Measurements from ENCODE around the gene SUN2.

The SUN2 gene

DNA sequence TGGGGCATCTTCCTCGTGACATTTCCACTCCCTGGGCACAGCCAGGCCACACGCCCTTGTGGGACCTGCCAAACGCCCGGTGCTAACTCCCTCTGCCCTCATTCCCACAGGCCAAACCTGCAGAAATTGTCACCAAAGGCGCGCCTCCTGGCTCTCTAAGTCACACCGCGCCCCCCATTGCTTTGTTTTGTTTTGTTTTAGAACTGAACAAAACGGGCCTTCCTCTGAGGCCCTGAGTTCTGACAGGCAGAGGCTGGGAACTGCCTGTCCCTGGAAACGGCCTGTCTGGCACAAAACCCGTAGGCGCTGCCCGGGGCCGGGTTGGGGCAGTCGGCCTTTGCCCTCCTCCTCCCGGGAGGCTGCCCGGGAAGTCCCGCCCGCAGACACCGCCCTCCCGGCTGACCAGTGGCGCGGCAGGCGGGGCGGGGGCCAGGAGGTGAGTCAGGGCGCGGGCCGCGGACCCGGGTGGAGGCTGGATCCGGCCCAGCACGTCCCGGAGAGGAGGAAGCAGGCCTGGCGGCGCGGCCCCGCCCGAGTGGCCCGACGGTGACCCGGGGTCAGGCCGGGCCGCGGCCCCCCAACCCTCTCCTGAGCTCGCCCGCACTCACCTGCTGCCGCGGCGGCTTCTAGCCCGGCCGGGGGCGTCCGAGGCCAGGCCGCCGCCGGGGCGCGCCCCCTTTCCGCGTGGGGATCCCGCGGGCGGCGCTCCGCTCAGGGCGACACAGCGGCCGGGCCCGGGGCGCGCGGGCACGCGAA, 465 bp downstream of the SUN2 start:
- DNase-seq (ENCODE audit: extremely low read depth in 1 of 2, low read depth in 1 of 2), result peak in 1 of 2 donors; percentile 45

DNA sequence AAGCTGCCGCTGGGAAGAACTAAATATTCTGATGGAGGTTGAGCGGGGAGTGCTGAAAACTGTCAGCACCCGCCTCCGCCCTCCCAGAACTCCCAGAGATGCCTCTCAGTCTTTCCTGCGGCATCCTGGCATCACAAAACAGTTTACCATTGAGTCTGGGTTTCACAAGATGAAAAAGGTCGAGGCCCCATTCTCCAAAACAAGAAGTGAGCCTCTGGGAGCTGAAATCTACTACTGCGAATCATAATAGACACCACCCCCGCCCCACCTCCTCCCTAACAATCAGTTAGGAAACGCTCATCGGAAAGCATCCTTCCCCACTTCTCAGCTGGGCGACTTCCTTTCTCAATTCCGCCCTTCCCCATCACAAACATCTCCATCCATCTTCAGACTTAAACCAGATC, 1.0 kb downstream of the SUN2 start:
- no peak for DNase-seq (ENCODE audit: extremely low read depth in 1 of 2, low read depth in 1 of 2)

DNA sequence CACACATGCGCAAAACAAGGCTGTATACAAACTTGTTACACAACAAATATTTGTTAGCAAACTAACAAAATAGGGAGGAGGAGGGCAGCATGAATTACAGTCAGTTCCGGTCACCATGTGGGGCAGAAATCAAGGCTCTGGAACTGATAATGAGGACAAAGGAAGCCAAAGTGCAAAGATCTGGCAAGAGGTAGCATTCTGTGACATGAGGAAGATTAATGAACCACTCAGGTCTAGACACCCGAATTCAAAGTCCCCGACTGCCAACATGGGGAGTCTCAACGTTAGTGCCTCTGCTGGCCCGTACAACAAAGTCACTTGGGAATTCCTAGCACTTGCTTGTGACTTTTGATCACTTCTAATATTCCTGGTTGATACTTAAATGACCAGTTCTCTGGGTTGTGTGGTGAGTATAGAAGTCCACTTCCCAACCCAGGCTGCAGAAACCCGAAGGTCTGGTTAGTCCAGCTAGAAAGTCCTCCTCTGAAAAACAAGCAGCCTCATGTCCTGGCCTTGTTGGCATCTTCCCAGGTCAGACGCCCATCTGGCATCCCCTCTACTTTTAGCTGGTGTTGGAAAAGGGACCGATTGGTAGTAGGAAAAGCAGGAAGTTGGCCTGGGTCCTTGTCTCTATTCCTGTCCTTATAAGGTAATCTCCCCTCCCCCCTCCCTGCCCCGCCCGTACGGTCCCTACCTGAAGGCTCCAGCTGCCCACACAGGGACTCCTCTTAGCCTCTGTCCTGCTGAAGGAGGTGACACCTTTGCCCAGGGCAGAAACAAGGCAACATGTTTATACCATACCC, 1.6 kb downstream of the SUN2 start:
- DNase-seq (ENCODE audit: extremely low read depth in 1 of 2, low read depth in 1 of 2), result no peak

DNA sequence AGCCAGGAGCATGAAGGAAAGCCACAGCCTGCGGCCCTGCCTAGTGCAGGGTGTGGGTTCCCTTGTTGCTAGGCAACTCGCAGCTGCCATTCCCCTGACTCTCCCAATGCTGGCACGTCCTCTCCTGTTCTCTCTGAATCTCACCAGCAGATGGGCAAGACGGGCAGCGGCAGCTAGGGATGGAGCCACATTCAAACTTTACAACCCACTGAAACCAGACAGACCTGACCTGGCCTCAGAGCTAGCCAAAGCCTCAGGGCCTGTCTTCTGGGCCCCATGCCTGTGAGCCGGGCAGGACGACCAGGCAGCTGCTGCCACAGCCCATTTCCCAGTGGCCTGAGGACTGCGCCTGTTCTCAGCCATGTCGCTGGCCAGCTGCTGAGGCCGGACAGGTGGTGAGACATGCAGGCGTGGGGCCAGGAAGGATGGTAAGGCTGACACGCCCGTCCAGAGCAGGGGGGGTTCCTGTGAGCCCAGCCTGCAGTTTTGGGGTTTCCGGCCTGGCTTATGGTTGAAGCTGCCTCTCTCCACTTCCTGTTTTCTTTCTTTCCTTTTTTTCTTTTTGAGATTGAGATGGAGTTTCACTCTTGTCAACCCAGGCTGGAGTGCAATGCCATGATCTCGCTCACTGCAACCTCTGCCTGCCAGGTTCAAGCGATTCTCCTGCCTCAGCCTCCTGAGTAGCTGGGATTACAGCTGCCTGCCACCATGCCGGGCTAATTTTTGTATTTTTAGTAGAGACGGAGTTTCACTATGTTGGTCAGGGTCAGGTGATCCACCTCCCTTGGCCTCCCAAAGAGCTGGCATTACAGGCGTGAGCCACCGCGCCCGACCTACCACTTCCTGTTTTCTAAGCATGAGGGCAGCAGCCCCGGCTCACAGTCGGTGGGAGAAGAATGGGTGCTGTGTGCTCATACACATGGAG, 4.1 kb downstream of the SUN2 start:
- peak; percentile 57 to 69 for DNase-seq (ENCODE audit: extremely low read depth in 1 of 2, low read depth in 1 of 2)

DNA sequence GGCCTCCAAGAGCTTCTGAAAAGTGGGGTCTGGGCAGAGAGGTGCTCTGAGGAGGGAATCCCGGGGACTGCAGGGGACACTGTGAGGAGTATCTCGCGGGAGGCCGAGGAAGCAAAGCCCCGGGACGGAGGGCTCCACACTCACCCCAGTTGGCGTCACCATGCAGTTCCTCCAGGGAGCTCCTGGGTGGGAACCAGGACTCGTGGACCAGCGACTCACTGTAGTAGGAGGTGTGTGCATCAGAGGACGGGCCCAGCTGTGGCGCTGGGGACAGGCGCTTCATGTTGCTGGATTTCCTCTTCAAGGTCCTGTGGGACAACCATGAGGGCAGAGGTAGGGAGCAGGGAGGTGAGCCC, 4.8 kb downstream of the SUN2 start:
- DNase-seq (ENCODE audit: extremely low read depth in 1 of 2, low read depth in 1 of 2), result no peak

DNA sequence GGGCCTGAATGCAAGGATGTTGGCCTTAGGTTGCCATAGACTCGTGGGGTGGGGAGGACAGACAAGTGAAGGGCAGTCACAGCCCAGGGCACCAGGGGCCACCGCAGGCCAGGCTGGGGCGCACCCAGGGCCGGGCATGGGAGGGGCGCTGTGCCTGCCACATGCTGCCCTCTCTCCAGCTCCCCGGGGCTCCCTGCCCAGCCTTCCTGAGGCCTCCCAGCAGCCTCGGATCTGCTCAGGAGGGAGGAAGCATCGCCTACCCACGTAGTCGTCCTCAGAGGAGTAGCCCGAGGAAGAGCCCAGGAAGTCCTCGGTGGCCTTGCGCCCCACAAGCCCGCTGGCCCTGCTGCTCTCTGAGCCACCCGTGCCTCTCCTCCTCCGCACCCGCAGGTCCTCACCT, 5.2 kb downstream of the SUN2 start:
- DNase-seq (ENCODE audit: extremely low read depth in 1 of 2, low read depth in 1 of 2), result no peak

DNA sequence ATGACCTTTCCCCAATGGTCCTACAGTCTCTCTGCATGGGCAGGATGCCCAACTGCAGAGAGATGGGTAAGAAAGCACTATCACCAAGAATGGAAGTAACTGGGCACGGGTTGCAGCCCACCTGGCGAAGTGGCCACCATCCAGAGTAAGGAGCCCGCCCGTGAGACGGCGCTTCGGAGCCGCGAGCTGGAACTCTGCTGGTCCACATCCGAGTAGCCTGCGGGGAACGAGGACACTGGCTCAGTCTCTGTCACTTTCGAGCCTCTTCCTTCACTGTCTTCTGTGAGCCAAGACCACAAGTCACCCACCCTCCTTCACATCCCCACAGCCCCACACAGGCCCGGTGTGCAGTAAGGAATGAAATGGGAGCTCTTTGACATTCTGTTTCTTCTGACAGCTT, 5.7 kb downstream of the SUN2 start:
- no peak for DNase-seq (ENCODE audit: extremely low read depth in 1 of 2, low read depth in 1 of 2)

DNA sequence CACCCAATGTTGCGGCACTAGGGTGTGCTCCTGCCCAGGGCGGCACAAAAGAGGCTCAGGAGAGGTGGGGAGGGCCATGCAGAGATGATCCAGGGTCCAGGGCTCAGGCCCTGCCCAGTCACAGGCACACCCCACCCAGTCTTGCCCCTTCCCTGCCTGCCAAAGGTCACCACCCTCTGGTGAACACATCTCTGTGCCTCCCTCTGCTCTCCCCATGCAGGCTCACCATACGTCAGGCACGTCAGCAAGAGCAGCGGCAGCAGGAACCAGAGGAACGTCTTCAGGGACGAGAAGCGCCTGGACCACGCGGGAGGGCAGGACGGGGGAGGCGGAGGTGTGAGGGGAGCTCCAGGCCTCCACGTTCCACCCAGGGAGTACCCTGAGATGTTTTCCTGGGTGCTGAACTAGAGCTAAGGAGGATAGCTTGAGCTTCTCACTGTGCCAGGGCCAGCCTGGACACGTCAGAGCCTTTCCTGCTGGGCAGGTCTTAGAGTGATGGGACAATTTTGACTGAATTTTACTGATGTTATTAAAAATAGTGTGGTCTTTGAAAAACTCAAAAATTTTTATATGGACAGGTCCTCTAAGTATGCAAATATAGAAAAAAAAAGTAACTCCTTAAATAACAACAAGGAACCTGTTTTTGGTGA, 7.2 kb downstream of the SUN2 start:
- no peak for DNase-seq (ENCODE audit: extremely low read depth in 1 of 2, low read depth in 1 of 2)

DNA sequence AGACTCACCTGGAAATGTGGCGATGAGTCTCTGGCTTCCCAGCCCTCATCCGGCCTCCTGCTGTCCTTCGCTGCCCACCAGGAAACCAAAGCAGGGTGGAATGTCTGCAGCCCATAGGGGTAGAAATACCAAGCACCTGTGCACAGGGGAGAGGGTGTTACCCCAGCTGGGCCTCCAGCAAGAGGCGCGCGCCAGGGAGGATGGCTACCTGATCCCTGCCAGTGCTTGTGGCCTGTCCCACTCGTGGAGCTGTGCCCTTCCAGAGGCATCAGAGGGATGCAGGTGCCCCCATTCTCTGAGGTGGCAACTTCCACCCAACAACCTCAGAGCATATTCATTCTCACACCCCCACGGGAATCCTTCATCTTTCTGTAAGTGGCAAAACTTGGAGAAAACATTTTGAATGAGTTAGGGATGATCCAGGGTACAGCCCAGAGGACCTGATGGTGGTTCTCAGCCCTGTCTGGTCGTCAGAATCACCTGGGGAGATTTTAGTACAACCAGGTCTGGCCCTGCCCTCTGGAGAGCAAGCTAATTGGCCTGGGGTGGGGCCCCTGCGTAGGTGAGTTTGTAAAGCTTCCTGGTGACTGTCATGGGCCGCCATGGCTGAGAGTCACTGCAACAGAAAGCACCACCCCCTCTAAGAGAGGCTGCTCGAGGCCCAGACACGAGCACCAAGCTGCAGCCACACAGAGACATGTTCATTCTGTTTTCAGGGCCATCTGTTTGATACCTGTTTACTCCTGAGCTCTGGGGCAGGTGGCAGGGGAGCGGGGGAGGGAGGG, 9.9 kb downstream of the SUN2 start:
- no peak for DNase-seq (ENCODE audit: extremely low read depth in 1 of 2, low read depth in 1 of 2)

DNA sequence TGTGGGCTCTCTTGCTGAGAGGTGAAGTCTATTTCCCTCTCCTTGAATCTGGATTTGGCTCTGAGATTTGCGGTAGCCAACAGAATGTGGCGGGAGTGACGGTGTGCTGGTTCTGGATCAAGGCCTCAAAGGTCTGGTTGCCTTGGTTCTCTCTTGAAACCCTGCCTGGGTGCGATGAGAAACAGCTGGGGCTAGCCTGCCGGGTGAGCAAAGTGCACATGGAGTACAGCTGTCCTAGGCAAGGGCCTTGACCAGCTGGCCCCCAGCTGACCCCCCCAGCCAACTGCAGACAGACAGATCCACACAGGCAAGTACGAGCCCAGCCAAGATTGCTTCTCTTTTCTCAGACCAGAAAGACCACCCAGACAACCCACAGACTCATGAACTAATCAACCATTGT, 10.8 kb downstream of the SUN2 start:
- no peak for DNase-seq (ENCODE audit: extremely low read depth in 1 of 2, low read depth in 1 of 2)

DNA sequence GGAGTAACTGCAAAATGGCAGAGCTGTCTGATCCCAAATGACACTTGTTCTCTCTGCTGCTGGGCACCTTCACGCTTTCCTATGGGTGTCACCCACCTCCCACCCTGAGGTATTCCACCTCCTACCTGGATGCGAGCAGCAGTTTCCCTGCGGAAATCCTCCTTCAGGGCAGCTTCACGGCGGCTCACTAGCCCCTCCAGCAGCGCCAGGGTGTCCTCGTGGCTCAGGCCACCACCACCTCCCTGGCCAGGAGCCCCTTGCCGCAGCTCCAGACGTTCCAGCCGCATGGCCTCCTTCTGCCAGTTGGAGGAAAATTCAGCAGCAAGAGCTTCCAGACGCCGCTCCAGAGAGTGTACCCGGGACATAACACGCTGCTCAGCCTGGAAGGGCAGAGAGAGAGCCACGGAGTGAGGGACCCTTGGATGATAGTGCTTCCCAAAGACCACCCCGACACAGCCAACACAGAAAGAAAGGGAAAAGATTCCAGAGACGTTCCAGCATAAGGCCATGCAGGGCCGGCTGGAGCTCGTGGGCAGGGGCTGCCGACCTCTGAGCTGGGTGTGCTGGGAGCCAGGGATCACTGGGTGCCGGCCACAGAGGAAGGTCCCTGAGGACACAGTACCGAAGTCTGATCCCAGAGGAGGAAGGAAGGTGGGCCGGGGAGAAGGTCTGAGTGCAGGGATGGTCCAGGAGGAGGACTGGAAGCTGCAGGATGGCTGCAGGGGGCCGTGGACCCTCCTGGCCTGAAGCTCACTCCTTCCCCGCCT, 13.4 kb downstream of the SUN2 start:
- DNase-seq (ENCODE audit: extremely low read depth in 1 of 2, low read depth in 1 of 2), result no peak

DNA sequence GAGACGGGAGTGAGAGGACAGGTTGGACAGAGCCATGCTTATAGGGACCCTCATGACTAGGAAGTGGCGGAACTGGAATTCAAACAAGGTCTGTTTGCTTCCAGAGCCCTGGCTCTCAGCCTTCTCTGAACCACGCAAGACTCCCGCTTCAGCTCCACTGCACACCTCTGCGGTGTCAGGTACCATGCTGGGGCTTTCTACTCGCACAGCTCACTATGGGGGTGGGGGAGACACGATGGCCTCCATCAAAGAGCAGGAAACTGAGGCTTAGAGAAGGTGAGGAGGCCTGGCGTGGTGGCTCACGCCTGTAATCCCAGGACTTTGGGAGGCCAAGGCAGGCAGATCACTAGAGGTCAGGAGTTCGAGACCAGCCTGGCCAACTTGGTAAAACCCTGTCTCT, 14.2 kb downstream of the SUN2 start:
- DNase-seq (ENCODE audit: extremely low read depth in 1 of 2, low read depth in 1 of 2), result no peak

DNA sequence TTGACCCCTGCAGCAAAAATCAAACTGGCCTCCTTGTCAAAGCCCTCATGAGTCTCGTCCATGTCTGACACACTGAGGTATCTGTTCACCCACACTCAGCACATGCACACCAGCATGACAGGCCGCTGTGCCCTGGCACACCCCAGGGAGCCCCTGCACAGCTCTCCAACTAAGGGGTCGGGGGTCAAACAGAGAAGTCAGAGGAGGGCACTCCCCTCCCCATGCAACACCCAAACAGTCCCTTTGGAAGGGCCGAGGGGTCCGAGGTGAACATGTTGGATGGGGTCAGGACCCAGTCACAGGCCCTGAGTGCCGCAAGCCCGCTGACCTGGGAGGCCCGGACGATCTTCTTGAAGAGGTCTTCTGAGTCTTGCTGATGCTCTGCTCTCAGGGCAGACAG, 14.6 kb downstream of the SUN2 start:
- DNase-seq (ENCODE audit: extremely low read depth in 1 of 2, low read depth in 1 of 2), result no peak

DNA sequence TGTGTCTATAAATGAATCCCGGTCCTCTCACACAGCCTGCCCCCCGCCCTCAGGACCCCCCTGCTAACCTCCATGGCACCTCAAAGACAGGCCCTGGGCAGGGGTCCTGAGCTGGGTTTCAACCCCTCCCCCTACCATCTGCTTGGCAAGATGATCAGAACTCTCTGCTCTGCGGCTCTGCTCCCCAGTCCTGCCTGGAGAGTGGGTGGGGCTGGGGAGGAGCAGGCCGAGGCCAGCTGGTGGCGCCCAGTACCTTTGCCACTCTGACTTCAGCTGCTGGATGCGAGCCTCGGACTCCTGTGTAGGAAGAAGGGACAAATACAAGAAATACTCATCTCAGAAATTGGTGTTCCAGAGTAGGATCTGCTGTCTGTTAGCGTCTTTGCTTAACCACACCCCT, 15.0 kb downstream of the SUN2 start:
- DNase-seq (ENCODE audit: extremely low read depth in 1 of 2, low read depth in 1 of 2), result no peak

DNA sequence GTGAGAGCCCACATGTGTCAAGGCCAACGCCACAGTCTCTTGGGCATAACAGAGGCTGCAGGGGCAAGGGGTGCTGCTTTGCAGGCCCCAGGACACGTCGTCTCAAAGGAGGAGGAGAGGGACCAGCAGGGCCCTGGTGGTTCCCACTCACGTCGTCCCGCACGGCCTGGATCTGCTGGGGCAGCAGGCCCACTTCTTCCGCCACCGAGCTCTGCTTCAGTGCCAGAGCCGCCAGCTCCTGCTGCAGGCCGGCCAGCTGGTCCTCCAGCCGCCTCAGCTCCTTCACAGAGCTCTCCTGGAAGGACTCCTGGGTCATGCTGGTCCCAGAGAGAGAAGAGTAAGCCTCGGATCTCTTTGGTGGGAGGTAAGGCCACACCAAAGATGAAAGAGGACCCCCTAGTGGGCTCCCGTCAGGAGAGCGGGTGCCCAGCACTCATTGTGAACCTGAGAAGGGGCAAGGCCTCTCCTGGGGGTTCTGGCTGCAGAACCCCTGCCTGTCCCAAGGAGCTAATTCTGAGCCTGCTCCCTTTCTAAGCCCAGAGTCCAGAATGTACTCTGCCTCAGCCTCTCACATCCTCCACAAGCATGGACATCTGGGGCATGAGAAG, 15.6 kb downstream of the SUN2 start:
- DNase-seq (ENCODE audit: extremely low read depth in 1 of 2, low read depth in 1 of 2), result no peak

DNA sequence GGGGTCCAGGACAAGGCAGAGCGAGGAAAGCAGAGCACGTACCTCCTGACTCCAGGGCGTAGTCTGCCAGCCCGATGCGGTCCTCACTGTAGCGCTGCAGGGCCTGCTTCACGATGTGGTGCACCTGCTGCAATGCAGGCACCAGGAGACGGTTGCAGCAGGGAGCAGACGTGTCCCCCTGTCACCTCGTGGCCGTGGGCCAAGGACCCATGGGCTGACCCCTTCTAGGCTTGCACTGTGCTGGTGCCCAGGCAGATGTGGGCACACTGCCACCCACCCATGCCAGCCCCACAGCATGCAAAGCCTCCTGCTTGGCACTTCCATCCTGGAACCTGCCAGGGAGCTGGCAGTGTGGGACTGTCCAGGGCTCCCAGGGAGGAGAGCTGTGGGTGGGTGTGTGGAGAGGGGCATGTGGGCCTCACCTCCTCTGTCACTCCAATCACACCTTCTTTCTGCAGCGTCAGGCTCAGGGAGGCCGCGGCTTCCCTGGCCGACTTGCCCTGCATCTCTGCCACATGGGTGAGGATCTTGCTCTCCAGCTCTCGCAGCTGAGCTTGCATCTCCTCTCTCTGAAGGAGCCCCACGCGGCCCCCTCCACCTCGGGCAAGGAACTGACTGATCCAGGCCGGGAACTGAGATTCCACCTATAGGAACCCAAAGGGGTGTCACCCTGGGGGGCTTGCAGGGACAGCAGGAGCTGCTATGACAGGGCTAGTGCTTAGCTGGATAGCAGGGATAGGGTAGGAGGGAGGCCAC, 16.3 kb downstream of the SUN2 start:
- DNase-seq (ENCODE audit: extremely low read depth in 1 of 2, low read depth in 1 of 2), result no peak

DNA sequence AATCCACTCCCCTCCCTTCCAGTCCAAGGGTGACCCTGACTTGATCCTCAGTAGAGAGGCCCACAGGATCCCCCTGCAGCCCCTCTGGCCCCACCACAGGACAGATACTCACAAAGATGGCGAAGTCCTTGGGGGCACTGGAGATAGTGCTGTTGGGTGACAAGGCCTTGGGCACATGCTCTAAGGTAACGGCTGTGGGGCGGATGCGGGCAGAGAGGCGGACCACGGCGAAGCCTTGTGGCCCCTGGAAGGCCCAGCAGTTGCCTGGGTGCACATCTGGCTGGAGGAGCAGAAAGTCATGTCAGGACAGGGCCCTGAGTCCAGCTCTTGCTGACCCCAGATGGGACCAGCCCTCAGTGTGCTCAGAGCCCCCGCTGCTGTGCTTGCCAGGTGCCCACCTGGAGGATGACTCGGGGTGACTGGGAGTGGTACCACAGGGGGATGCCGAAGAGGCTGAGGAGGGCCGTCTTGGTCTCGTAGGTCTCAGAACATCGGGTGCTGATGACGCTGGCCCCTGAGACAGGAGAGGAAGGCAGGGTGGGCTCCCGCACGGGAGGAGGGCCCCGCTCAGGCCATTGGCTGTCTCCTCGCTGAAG, 17.2 kb downstream of the SUN2 start:
- DNase-seq (ENCODE audit: extremely low read depth in 1 of 2, low read depth in 1 of 2), result no peak
